ENCODE results near the gene CDC42EP3.

DNA sequence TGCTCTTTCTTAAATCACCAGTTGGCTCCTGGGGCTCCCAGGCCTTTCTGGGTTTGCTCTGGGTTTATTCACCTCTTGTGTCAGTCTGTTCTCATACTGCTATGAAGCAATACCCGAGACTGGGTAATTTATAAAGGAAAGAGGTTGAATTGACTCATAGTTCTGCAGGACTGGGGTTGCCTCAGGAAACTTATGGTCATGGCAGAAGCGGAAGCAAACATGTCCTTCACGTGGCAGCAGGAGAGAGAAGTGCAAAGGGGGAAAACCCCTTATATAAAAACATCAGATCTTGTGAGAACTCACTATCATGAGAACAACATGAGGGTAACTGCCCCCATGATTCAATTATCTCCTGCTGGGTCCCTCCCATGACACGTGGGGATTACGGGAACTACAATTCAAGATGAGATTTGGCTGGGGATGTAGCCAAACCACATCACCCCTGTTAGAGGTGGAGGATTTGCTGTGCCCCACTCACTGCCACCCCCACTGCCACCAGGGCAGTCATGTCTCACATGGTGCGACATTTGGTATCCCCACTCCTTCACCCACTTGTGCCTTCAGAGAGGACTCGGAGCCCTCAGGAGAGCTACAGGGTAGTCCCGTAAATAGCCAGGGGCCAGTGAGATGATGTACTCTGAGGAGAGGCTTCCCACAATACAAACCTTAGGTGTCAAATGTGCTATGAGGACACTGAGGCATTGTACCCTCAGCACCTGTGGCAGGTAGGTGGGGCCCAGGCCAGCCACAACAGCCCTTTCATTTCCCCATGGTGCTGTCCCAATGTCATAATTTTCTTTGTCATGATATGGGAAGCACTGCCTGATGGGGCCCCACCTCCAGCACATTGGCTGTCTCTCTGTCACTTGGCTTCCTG, 35.7 kb downstream of the CDC42EP3 start:
- TF ChIP-seq, protein P1, sequence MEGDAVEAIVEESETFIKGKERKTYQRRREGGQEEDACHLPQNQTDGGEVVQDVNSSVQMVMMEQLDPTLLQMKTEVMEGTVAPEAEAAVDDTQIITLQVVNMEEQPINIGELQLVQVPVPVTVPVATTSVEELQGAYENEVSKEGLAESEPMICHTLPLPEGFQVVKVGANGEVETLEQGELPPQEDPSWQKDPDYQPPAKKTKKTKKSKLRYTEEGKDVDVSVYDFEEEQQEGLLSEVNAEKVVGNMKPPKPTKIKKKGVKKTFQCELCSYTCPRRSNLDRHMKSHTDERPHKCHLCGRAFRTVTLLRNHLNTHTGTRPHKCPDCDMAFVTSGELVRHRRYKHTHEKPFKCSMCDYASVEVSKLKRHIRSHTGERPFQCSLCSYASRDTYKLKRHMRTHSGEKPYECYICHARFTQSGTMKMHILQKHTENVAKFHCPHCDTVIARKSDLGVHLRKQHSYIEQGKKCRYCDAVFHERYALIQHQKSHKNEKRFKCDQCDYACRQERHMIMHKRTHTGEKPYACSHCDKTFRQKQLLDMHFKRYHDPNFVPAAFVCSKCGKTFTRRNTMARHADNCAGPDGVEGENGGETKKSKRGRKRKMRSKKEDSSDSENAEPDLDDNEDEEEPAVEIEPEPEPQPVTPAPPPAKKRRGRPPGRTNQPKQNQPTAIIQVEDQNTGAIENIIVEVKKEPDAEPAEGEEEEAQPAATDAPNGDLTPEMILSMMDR (conservative IDR thresholded peaks at IDR 0.05), result no peak
- TF ChIP-seq ZFX (IDR thresholded peaks at IDR 0.05), result no peak

Measured in C4-2B (cell line).